Neutrophil (primary cell): ENCODE data around the gene SPNS3.
A peak's percentile ranks its signal among the peaks of the same experiment; 100 is the strongest.

Experiments
- H3K27ac ChIP-seq: fragments of 200-600 bp; sonication (generic); 2 replicates; pipeline ENCODE4 v1.5.1; 2016; ENCODE audit warnings: mild to moderate bottlenecking, moderate library complexity
- H3K27me3 ChIP-seq: fragments of 200-600 bp; sonication (generic); 2 replicates; pipeline ENCODE4 v1.6.0; 2016; ENCODE audit warnings: mild to moderate bottlenecking
- H3K36me3 ChIP-seq: fragments of 200-600 bp; sonication (generic); 2 replicates; pipeline ENCODE4 v1.5.1; 2017
- H3K4me1 ChIP-seq, 2 experiments: fragments of 200-600 bp in 1 of 2; sonication (generic) in 1 of 2; 1 replicate in 1 of 2; 2 replicates in 1 of 2; pipeline versions ENCODE4 v1.5.1 to v1.6.1; 2013 to 2016; ENCODE audit warnings: low read depth in 1 of 2, low read length in 1 of 2, mild to moderate bottlenecking in 1 of 2, moderate library complexity in 1 of 2; ENCODE audit not compliant: control insufficient read depth in 1 of 2, insufficient read depth in 1 of 2
- H3K4me3 ChIP-seq, 2 experiments: fragments of 200-600 bp in 1 of 2; sonication (generic) in 1 of 2; 1 replicate in 1 of 2; 2 replicates in 1 of 2; pipeline ENCODE4 v1.5.1; 2013 to 2016; ENCODE audit warnings: low read depth in 1 of 2, low read length in 1 of 2, mild to moderate bottlenecking in 1 of 2, moderate library complexity in 1 of 2
- H3K9me3 ChIP-seq: fragments of 200-600 bp; sonication (generic); 2 replicates; pipeline ENCODE4 v1.5.1; 2016
- TF ChIP-seq, protein P1 (sequence below): fragments of 200-600 bp; sonication (generic); IDR thresholded peaks from 2 replicates; pipeline ENCODE4 v1.5.1; 2016; ENCODE audit warnings: antibody characterized with exemption

Gene SPNS3

DNA sequence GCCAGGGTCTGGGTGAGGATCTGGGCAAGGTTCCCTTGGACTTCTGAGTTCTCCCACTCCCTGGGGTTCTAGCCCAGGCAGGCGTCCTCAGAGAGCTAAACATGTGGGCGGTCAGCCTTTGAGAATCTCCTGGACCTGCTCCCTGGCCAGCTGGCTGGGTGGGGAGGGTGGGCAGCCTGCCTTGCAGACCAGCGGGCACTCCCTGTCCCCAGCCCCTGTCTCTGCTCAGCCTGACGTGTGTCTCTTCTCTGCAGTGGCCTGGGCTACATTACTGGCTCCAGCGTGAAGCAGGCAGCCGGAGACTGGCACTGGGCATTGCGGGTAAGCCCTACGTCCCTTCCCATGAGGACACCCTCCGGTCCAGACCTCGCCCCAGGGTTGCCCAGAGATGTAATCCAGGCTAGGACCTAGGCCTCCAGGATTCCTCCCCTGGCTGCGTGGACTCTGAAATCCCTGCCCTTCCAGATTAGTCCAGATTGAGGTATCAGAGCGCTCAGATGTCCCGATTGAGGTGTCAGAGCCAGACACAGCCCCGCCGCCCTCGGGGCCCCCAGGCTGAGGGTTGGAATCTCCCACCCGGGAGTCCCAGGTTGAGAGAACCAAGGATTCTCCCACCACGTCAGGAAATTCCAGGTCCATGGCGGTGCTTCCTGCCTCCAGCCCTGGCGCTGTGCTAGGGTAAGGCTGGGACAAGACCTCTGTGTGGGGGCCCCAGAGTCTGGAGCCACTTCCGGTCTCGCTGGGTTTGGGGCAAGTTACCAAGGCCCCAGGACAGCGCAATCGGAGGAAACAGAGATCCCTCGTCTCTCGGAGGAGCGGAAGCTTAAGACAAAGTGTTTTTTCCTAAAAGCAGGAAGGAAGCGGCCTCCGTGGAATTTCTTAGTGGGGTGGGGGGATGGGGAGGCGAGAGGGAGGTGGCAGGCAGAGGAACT lies 97.3 kb downstream of the SPNS3 start:
- Histone ChIP-seq H3K36me3 (peaks cover 22% of the 10 kb centered on the region), H3K4me3 (no peak overlapping the region), H3K27me3 (no peaks in the 10 kb centered on the region), H3K27ac (peak overlapping the region; percentile 34), H3K4me1 (peaks cover 18 to 20% of the 10 kb centered on the region in 2 experiments), H3K9me3 (no peaks in the 10 kb centered on the region)
- TF ChIP-seq, protein P1, sequence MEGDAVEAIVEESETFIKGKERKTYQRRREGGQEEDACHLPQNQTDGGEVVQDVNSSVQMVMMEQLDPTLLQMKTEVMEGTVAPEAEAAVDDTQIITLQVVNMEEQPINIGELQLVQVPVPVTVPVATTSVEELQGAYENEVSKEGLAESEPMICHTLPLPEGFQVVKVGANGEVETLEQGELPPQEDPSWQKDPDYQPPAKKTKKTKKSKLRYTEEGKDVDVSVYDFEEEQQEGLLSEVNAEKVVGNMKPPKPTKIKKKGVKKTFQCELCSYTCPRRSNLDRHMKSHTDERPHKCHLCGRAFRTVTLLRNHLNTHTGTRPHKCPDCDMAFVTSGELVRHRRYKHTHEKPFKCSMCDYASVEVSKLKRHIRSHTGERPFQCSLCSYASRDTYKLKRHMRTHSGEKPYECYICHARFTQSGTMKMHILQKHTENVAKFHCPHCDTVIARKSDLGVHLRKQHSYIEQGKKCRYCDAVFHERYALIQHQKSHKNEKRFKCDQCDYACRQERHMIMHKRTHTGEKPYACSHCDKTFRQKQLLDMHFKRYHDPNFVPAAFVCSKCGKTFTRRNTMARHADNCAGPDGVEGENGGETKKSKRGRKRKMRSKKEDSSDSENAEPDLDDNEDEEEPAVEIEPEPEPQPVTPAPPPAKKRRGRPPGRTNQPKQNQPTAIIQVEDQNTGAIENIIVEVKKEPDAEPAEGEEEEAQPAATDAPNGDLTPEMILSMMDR: no peak

DNA sequence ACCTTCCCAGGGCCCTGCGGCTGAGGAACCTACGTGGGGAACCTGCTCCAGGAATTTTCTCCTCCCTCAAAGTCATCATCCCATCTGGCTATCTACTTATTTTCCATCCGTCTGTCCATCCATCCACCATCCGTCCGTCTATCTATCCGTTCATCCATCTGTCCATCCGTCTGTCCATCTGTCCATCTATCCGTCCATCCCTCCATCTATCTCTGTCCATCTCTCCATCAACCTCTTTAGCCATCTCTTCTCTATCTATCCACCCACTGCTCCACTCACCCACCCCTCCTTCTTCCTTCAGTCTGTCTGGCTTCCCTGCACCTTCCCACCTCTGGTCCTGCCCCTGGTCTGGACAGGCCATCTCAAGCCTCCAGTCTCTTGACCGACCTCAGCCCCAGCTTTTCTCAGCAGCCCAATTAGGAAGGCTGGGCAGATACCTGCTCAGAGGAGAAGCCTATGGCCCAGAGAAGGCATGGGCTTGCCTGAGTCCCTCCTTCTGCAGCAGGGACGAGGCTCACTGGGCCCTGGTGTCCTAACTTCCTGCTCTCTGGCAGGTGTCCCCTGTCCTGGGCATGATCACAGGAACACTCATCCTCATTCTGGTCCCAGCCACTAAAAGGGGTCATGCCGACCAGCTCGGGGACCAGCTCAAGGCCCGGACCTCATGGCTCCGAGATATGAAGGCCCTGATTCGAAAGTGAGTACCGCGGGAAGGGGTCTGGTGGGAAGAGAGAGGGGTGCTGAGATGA lies 98.4 kb downstream of the SPNS3 start:
- Histone ChIP-seq H3K27me3 (no peaks in the 10 kb centered on the region), H3K36me3 (peaks cover 23% of the 10 kb centered on the region), H3K4me3 (no peak overlapping the region), H3K4me1 (peaks cover 28 to 29% of the 10 kb centered on the region in 2 experiments), H3K9me3 (no peaks in the 10 kb centered on the region), H3K27ac (no peak overlapping the region)
- TF ChIP-seq, protein P1: no peak

DNA sequence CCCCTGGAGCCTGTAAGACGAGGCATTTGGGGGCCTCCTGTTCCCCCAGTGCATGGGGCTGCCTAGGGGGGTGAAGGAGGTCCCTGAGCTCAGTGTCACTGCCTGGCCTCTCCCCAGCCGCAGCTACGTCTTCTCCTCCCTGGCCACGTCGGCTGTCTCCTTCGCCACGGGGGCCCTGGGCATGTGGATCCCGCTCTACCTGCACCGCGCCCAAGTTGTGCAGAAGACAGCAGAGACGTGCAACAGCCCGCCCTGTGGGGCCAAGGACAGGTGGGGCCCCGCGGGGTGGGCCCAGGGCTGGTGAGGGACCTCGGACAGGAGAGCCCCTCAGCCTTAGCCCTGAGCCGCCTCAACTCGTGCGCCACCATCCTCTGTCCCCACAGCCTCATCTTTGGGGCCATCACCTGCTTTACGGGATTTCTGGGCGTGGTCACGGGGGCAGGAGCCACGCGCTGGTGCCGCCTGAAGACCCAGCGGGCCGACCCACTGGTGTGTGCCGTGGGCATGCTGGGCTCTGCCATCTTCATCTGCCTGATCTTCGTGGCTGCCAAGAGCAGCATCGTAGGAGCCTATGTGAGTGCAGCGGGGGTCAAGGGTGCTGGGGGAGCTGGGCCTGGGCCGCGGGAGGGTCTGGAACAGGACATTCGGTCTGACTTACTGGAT lies 99.3 kb downstream of the SPNS3 start:
- Histone ChIP-seq H3K4me1 (peaks cover 29 to 30% of the 10 kb centered on the region in 2 experiments), H3K36me3 (peaks cover 31% of the 10 kb centered on the region), H3K9me3 (no peaks in the 10 kb centered on the region), H3K27ac (no peak overlapping the region), H3K27me3 (no peaks in the 10 kb centered on the region), H3K4me3 (no peak overlapping the region)
- TF ChIP-seq, protein P1: no peak

DNA sequence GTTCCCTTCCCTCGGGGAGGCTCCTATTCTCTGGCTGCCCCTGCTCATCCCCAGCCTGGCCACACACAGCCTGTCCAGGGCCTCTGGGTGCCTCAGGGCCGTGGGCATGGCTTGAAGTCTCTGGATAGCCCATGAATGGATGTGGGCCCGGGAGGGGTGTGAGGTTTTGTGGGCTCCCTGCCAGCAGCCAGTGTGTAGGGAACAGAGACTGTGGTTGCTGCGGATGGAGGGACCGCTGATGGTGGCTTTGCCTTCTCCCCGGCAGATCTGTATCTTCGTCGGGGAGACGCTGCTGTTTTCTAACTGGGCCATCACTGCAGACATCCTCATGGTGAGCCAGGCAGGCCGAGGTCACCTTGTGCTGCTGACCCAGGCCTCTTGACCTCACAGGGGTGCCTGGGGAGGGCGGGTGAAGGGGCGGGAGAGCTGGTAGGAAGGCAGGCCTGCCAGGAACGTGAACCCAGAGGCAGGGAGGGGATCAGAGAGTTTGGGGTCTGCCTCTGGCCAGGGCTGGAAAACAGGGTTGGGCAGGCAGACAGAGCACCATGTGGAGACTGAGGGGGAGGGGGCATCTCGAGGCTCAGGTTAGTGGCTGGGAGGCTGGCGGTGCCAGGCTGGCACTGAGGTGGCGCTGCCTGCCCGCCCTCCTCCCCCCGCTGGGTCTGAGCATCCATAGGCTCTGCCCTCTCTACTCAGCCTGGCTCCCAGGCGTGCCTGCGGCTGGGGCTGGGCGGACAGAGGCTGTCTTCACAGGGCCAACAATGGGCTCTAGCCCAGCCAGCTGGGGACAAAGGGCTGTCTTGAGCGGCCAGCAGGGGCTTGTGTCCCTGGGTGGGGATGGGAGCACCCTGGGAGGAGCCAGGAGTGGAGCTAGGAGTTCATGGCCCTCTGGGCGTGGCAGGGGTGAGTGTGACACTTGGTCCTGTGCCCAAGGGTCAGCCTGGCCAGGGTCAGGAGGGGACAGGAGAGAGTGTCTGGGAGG lies 100.1 kb downstream of the SPNS3 start:
- no peaks in the 10 kb centered on the region for H3K27me3 ChIP-seq
- peaks cover 33 to 34% of the 10 kb centered on the region in 2 experiments for H3K4me1 ChIP-seq
- H3K36me3 ChIP-seq: peaks cover 40% of the 10 kb centered on the region
- TF ChIP-seq, protein P1: no peak
- no peaks in the 10 kb centered on the region for H3K9me3 ChIP-seq
- no peak overlapping the region for H3K4me3 ChIP-seq
- no peak overlapping the region for H3K27ac ChIP-seq
